HG03354 (cell line): ENCODE data around the gene LRG1.
"Not testable (repeated sequence)": the region's sequence is repeated elsewhere in the genome, so short reads cannot be mapped to it uniquely, and the experiment has no call there.

ENCODE experiments used
- ATAC-seq: cut with Tn5 transposase; IDR thresholded peaks from one replicate; pipeline ENCODE4 v1.9.1; 2021; ENCODE audit warnings: mild to moderate bottlenecking; ENCODE audit not compliant: unreplicated experiment, poor library complexity, severe bottlenecking

The LRG1 gene

DNA sequence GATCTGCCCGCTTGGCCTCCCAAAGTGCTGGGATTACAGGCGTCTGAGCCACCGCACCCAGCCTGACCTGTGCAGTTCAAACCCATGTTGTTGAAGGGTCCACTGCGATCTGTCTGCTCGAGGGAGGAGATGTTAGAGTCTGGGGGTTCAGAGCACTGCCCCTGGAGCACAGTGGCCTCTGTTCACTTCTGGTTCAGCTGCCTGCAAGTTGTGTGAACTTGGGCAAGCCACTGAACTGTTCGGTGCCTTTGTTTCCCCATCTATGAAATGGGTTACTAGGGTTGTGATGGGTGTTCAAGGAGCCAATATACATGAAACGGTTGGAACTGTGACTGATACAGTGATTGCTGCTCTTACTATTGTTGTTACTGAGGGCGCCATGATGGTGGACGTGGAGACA lies 6.5 kb downstream of the LRG1 start:
- ATAC-seq = no peak

DNA sequence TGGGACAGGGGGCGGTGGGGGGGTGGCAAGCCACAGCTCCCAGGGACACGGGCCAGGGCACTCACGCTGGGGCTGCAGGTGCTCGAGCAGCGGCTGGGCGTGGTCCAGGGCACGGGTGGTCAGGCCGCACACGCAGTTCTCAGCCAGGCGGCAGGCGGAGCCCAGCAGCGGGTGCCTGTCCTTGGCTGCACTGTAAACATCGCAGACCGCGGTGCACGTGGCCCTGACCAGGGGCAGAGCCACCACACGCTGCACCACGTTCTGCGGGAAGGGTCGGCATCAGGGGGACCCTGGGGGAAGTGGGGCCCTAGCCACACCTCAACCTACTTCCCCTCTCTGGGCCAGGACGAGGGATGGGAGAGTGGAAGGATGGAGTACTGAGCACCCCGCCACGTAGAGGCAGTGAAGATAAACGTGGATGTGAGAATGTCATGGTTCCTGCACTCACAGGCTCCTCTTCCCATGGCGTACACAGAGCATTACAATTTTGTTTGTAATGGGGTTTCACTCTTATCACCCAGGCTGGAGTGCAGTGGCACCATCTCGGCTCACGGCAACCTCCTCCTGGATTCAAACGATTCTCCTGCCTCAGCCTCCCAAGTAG lies 8.2 kb downstream of the LRG1 start:
- no peak for ATAC-seq

DNA sequence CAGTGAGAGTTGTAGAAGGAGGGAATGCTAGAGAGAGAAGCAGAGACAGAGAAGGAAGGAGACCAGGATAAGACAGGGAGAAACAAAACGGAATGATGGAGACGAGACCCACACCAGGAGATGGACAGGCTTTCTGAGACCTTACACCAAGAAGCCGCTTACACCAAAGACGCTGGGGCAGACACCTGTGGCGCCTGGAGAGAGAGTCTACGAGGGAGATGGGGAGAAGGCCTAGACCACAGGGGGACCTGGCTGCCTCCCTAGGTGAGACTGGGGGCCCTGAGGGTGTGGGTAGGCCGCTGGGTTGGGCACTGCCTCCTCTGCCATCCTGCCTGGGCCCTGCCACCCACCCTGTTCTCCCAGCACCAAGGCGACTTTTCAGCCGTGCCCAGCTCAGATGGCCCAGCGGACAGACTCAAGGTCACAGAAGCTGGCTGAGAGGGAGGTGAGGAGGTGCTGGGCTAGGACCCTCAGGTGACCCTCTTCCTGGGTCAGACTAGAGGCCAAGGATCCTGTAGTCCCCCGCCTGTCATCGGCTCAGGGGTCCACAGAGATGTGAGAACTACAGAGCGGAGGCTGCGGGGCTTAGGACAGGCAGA lies 9.8 kb downstream of the LRG1 start:
- ATAC-seq = no peak

DNA sequence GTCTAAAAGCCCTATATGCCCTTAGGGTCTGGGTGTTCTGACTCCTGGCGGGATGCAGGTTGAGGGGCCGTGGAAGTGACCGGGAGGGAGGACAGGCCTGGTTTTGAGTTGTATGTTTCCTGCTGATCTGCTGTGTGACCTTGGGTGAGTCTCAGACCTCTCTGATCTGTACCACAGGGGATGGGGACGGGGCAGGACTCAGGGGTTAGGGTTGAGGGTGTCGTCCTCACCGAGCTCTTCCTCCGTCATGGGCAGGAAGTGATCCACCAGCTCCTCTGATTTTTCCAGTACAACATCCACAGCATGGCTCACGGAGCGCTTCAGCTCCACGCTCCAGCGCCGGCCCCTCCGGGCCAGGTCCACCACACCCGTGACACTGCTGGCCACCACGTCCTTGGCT lies 11.0 kb downstream of the LRG1 start:
- no peak for ATAC-seq

DNA sequence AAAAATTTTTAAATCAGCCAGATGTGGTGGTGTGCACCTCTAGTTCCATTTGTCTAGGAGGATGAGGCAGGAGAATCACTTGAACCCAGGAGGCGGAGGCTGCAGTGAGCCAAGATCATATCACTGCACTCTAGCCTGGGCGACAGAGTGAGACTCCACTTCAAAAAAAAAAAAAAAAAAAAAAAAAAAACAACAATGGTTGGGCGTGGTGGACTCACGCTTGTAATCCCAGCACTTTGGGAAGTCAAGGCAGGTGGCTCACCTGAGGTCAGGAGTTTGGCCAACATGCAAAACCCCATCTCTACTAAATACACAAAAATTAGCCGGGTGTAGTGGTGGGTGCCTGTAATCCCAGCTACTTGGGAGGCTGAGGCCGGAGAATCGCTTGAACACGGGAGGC lies 12.5 kb downstream of the LRG1 start:
- ATAC-seq = not testable (repeated sequence)

DNA sequence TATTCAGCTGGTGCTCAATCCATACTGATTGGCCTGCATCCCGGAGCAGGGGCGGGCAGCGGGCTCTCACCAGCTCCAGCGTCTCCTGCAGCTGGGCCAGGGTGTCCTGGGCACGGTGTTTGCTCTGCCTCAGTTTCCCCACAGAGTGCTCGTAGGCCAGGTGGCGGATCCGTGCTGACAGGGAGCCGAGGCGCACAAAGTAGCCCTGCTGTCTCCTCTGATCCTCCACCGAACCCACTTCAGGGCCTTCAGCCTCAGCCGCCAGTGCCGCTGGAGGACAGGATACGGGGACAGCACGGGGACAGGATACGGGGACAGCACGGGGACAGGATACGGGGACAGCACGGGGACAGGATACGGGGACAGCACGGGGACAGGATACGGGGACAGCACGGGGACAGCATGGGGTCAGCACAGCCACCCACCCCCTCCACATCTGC lies 14.3 kb downstream of the LRG1 start:
- ATAC-seq = no peak

DNA sequence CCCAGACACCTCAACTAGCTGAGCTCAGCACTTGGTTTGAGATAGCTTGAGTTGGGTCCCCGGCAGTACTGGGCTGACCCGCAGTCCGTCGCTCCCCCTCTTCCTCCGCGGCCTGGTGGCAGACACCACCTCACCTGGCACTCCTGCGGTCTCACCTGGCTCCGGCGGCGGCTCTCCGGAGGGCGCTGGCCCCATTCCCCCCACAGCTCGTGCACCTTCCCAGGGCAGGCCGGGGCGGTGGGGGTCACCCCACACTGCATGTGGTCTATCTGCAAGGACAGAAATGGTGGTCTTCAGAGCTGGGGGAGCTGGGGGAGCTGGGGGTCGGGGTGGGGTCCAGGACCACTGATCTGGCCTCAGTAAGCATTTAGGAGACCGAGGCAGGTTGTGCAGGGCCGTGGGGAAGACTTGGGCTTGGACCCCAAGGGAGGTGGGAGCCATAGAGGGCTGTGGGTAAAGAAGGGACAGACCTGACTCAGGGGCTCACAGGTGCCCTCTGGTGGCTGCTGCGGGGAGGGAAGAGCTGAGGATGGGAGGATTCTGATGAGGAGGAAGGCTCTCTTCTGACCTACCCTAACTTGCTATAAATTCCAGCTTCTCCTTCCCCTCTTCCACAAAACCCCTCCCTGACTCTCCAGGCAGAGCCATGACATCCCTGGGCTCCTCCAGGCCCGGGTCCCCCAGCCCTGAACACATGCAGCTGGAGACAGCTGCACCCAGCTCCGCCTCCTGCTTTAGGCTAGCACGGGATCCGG lies 14.9 kb downstream of the LRG1 start:
- no peak for ATAC-seq

DNA sequence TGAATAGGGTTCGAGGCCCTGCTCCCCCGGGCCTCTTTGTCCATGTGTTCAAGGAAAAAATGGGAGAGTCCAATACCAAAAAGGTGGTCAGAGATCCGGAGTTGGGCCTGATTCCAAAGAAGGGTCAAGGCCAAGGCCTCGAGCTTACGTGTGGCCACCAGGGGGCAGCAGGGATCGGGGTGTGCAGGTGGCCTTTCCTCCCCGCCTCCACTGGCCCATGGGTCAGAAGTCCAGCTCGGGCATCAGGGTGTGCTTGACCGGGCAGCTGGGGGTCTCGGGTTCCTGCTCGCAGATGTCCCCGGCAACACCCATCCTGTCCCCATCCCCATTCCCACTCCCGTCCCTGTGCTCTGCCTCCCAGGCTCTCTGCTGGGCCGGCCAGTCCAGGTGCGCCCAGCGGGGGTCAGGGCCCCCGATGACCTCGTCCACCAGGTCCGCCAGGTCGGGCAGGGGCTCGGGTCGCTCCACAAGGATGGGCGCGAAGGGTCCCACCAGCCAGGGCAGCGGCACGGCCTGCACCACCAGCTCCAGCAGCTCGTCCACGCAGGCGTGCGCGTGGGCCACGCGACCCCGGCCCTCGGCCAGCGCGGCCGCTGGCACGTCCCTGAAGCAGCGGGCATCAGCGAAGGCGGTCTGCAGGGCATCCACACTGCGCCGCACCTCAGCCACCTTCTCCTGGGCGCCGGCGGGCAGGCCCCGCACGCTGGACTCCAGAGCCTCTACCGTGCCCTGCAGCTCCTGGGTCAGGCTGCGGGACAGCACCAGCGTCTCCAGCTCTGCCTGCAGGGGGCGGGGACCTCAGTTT lies 16.3 kb downstream of the LRG1 start:
- ATAC-seq = no peak

DNA sequence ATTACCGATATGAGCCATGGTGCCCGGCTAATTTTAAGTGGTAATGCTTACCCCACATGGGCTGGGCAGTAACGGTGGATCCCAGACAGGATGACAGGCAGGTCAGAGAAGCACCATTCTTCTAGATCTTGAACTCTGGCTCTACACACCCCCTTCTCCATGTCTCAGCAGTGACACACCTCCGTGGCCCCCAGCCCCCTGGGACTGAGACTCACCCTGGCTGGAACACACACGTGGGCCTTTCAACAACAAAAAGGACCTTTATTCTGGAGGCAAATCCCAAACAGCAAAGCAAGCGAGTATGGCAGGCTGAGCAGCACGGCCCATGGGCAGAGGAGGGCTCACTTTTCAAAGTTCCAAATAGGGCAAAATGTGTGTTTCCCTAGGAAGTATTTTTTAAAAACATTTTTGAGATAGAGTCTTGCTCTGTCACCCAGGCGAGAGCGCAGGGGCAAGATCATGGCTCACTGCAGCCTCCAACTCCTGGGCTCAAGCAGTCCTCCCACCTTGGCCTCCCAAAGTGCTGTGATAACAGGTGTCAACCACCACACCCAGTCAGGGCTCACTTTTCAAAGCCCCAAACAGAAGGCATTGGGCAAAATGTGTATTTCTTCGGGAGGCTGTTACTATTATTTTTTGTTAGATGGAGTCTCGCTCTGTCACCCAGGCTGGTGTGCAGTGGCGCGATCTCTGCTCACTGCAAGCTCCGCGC lies 17.4 kb downstream of the LRG1 start:
- no peak for ATAC-seq

DNA sequence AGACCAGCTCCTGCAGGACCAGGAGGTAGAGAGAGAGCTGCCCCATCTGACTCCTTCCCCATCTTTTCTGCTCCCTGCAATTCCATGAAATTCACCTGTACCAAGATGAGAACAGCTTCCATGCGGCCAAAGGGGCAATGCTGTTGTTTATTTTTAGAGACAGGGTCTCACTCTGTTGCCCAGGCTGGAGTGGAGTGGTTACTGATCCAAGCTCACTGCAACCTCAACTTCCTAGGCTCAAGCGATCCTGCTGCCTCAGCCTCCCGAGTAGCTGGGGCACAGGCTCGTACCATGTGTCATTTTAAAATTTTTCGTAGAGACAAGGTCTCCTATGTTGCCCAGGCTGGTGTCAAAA lies 18.0 kb downstream of the LRG1 start:
- no peak for ATAC-seq

DNA sequence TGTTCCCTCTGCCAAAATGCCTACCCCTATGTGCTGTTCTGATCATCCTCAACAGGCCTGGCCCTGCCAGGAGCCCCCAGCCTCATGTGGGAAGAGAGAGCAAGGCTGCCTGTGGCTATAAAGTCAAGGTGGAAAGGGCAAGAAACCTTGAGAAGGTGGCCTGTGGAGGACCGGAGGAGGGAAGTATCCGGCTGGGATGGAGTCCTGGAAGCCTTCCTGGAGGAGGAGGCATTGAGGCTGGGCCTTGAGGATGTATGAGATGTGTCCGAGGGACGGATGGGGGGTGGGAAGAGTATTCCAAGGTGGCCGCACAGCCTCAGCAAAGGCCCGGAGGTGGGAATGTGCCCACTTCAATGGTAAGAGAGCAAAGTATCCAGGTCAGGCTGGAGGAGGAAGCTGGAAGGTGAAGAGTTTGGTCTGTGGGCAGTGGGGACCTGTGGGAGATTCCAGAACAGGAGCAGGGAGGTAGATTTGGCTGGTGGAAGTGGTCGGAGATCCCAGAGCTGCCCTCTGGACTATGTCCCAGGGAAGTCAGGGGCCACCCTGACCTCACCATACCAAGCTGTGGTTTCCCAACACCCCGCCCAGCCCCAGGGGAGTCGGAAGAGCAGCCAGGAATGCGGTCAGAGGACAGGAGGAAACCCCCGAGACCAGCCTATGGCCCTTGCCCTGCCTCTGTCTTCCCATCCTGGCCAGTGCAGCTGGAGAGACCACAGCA lies 18.5 kb downstream of the LRG1 start:
- no peak for ATAC-seq

DNA sequence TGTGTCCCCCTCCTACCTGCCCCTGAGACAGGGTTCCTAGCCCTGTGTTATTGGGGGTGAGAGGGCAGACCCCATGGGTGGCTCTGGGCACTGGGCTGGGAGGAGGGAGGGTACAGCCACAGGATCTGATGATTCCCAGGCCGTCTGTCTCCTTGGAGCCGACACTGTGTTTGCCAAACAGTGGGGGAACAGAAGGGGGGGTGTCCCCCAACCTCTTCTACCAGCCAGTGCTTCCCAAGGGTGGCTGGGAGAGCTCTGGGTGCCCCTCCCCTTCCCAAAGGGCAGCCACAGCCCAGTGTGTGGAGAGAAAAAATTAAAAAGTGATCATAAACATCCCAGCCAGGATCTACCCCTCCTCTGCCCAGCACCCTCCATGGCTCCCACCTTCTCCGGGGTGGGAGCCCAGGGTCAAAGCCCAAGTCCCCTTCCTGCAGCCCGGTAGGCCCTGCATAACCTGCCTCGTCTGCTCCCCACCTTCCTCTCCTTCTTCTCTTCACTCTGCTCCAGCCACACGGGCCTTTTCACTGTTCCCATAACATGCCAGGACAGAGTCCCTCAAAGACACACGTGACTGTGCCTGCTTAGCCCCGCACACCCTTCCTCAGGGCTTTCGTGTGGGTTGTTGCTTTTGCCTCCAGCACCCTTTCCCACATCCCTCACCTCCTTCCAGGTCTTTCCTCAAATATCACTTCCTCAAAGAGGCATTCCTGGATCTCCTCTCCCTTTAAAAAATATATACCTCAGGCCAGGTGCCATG lies 20.1 kb downstream of the LRG1 start:
- ATAC-seq = no peak

DNA sequence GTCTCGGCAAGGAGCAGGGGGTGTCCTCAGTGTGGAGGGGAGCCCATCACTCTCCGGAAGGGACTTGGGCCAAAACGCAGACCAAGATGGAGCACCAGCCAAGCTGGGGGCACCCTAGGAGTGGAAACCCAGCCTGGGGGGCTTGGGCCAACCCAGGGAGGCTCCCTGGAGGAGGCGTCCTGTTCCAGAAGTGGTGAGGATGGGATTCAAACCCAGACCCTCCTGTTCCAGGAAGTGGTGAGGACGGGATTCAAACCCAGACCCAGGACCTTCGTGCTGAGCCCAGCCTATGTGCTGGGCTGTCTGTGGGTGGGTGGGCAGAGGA lies 20.7 kb downstream of the LRG1 start:
- no peak for ATAC-seq

DNA sequence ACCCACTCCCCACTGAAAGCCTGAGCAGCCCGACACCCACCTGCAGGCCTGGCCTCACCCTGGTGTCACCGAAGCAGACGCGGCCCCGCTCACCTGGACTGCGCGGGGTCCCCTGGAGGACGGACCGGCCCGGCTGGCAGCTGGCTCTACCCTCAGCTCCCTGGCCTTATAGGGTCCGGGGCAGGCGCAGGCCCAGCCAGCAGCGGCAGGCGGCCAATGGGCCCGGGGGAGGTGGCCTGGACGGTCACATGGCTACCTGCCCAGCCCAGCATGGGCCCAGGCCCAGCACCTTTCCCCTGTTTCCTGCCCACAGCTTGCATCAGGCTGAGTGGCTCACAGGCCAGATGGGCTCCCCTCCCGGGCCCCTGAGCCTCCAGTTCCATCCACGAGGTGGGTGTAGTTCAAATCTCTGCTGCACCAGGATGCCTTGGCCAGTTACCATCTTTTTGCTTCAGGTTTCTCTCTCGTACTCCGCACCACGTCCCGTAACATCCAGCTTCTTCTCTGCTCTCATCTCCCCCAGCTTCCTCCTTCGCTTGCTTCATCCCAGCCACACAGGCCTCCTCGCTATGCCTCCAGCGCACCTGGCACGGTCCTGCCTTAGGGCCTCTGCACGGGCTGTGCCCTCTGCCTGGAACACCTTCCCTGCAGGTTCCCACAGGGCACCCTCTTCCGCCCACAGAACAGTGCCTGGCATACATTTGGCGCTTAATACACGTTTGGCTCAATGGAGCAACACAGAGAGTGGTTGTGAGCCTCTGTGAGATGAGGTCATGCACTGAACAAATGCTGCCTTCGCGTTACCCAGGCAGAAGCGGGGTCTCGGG lies 21.3 kb downstream of the LRG1 start, which contains the start of gene PLIN4:
Gene PLIN4 (minus strand): TSS at position 142 of the 827 bp plus-strand sequence. CDS start 214 bp downstream, outside the sequence.
- ATAC-seq = no peak

DNA sequence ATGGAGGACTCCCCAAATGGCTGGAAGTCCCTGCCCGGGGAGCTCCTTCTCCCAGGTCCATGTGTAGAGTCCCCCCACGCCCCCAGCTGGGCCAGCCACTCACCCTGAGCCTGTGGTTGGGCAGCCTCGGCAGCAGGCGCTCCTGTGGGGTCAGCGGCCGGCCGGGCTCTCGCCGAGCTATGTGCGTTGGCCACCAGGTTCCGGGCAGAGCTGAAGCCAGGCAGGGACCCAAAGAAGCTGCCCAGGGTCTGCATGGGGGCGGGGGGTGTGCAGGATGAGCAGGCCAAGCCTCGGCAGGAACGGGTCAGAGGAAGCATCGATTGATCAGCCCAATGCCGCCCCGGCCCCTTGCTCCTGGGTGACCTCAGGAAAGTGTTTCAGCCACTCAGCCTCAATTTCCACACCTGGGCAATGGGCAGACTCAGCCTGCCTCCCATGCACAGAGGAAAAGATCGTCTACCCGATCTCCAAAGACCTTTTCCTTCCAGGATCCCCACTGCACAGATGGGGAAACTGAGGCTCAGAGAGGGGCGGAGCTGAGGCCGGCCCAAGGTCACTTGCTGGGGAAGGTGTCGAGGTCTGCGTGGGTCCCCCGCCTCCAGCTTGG lies 22.3 kb downstream of the LRG1 start:
- no peak for ATAC-seq

DNA sequence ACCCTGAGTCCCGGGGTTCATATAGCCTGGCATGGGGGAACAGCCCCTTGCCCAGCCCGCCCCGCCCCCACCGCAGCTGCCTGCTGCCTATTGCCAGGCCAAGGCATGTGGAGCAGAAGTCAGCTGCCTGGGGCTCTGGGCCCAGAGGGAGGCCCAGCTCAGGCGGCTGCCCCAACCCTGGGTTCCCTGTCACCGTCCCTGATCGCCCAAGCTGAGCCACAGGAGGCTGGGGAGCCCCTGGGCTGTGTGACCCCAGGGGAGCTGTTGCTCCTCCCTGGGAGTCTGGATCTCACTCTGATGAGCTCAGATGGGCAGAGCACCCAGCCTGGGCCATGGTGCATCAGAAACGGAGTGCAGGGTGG lies 22.9 kb downstream of the LRG1 start:
- ATAC-seq = no peak

DNA sequence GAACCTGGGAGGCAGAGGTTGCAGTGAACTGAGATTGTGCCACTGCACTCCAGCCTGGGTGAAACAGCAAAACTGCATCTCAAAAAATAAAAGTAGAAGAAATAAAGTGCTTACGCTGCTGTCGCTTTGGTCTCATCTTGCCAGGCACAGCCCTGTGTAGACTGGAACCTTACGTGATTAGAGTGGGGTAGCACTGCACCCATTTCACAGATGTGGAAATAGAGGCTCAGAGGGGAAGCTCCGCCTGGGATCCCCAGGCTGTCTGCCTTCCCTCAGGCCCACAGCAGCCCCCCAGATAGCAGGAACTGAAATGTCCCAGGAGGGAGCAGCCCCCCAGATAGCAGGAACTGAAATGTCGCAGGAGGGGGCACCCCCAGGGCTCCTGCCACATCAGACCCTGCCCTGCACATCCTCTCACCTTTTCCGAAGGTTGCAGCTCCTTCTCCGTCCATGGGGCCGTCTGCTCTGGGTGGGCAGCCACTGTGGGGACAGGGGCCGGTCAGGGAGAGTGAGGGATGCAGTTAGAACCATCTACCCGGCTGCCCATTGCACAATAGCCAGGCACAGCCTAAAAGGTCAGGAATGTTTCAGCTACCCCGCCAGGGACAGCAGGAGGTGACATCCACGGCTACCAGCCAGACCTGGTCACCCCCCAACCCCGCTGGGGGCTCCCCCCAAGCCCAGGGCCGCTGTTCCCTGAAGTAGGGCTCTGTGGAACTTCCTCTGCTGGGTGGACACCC lies 23.5 kb downstream of the LRG1 start:
- no peak for ATAC-seq
